GM12873 (cell line): ENCODE measurements around the gene IL1RAPL1.

Experiments used
- TF ChIP-seq, protein P1 (sequence below): IDR thresholded peaks from 2 replicates; pipeline ENCODE4 v1.5.1; 2012; ENCODE audit warnings: low read depth, mild to moderate bottlenecking, moderate library complexity, low read length, control low read depth; ENCODE audit not compliant: insufficient read depth; ENCODE audit errors: missing control alignments

The IL1RAPL1 gene

DNA sequence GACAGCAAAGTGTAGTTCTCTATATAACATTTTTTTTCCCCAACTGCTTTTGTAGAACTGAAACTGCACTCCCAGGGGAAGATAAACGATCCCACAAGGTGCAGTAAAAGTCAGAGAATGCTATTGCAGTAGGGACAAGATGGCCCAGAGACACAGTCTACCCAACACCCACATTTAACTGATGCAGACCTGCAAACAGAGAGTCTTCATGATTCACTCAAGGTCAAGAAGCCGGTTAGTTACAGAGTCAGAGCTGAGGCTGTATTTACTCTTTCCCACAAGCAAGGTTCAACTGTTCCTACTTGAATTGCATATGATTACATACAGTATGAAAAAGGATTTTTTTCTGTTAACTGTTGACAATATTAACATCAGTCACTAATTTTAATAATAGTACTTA lies 654.6 kb downstream of the IL1RAPL1 start:
- TF ChIP-seq, protein P1, sequence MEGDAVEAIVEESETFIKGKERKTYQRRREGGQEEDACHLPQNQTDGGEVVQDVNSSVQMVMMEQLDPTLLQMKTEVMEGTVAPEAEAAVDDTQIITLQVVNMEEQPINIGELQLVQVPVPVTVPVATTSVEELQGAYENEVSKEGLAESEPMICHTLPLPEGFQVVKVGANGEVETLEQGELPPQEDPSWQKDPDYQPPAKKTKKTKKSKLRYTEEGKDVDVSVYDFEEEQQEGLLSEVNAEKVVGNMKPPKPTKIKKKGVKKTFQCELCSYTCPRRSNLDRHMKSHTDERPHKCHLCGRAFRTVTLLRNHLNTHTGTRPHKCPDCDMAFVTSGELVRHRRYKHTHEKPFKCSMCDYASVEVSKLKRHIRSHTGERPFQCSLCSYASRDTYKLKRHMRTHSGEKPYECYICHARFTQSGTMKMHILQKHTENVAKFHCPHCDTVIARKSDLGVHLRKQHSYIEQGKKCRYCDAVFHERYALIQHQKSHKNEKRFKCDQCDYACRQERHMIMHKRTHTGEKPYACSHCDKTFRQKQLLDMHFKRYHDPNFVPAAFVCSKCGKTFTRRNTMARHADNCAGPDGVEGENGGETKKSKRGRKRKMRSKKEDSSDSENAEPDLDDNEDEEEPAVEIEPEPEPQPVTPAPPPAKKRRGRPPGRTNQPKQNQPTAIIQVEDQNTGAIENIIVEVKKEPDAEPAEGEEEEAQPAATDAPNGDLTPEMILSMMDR = no peak

GRCh38 chrX:29242856-29243255 lies 655.6 kb downstream of the IL1RAPL1 start:
- TF ChIP-seq, protein P1 = no peak

DNA sequence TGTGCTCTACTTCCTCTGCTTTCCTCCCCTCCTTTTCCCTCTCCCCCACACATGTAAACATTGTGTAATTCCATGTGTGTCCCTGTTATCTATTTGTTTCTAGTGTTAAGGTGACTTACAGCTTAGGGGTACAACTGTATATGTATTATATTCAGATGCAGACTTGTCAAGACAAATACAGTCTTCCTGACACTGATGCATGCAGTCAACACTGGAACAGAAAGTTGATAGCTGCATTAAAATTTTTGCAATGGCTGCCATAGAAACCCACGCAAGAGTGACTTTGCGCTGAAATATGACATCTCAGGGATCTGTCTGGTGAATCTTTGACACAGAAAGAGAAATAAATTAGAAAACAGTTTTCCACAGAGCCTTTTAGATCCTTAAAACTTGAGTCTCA lies 656.7 kb downstream of the IL1RAPL1 start:
- TF ChIP-seq, protein P1 = no peak

GRCh38 chrX:29254515-29254914 lies 667.3 kb downstream of the IL1RAPL1 start:
- TF ChIP-seq, protein P1 = no peak

- TF ChIP-seq, protein P1 = no peak
Measured at GRCh38 chrX:29257521-29257920, 670.3 kb downstream of the IL1RAPL1 start.

GRCh38 chrX:29269390-29269789 lies 682.1 kb downstream of the IL1RAPL1 start:
- TF ChIP-seq, protein P1 = no peak

GRCh38 chrX:29274517-29274916 lies 687.3 kb downstream of the IL1RAPL1 start:
- TF ChIP-seq, protein P1 = no peak
